ENCODE measurements around the gene CCDC134.
"Not testable (repeated sequence)": the region's sequence is repeated elsewhere in the genome, so short reads cannot be mapped to it uniquely, and the experiment has no call there.

CCDC134 gene

DNA sequence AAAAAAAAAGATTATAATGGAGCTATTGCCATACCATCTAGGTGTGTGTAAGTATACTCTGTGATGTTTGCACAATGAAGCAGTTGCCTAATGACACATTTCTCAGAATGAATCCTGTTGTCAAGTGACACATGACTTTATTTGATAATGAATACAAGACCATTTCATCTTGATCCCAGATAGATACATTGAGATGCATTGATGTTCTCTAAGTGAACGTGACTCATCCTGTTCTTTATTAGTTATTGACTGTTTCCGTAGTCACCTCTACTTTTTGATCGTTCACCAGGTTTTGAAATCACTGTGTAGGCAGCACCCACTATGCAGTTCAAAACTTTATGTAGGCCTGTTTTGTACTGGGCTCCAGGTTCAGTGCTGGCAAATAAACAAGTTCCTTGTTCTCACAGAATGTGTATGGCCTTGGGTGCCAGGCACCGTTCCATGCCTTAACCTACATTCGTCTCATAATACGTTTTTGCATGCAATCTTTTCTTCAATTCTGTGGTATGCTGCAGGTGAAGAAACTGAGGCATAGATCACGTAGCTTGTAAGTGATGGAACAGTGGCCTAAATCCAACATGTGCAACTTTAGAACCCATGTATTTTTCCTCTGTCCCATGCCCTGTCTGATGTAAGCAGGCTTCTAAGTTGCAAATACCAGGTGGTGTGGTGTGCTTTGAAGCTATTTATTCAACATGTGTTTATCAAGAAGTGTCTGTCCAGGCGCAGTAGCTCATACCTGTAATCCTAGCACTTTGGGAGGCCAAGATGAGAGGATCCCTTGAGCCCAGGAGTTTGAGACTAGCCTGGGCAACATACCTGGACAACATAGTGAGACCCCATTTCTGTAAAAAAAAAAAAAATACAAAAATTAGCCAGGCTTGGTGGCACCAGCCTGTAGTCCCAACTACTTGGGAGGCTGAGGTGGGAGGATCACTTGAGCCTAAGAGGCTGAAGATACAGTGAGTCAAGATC, 42.8 kb downstream of the CCDC134 start:
- in situ Hi-C loops (cut with MboI; ENCODE audit: low sequenced_read_pairs): no loop called here

DNA sequence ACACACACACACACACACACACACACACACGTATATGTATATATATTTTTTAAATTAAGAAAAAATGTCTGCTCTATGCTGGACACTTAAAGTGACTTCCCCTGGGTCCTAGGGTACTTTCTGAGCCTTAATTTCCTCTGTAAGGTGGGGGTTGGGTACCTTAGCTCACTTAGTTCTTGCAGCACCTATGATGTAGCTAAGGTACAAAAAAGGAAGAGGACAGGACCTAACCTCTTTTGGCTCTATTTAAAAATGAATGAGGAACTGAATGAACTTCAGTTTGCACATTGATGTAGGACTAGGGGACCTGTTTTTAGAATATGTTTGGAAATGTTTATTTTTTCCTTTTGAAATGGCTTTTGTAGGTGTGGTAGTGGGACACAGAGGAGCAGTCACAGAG, 43.6 kb downstream of the CCDC134 start:
- in situ Hi-C loops (cut with MboI; ENCODE audit: low sequenced_read_pairs): no loop called here

DNA sequence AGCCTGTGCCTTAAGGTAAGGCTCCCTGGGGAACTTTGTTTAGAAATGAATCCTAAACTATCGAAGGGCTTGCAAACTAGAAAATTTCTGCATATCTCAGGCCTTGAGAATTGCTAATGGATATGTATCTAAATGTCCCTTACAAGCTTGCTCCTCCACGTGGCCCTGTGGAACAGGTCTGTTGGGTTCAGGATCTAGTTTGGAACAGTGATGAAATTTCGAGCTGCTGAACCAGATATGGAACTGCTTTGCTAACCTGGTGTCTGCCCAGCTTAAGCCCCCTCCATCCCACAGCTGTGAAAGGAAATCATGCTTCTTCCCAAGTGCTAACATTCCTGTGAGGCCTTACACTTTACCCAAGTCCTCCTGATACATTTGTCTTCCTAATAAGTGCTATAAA, 44.0 kb downstream of the CCDC134 start:
- in situ Hi-C loops (cut with MboI; ENCODE audit: low sequenced_read_pairs): no loop called here

DNA sequence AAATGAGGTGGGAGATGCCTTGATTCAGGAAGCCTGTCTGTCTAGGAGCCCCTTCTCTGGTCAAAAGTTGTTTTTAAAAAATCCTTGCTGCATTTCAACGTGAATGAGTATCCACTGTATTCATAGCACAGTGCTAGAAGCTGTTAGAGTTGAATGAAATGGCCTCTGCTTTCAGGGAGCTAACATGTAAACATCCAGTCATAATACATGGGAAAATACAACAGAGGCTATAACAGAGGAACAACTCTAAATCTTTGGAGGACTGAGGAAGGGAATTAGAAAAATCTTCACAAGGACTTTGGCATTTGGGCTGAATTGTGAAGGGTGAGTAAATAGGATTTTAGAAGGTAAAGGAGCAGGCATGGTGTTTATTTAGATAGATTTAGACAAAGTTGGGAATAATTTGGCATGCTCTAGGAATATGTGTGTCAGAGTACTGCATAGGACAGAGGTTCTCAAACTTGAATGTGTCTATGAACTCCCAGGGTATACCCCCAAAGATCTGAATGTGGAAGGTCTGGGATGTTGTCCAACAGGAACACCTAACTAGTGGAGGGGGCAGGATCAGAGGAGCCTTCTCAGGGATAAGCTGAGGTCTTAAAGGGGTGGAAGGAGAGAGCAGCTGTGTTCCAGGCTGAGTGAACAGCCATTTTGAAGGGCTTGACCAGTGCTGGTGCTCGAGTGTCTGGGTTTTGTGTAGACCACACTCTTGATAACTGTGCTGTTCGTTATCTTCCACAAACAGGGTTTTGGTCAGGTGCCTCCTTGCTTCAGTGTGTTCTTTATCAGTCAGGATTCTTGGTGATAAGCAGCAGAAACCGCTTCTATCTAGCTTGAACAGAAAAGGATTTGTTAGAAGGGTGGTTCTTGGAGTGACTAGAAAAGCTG, 45.1 kb downstream of the CCDC134 start:
- in situ Hi-C loops (cut with MboI; ENCODE audit: low sequenced_read_pairs): no loop called here

DNA sequence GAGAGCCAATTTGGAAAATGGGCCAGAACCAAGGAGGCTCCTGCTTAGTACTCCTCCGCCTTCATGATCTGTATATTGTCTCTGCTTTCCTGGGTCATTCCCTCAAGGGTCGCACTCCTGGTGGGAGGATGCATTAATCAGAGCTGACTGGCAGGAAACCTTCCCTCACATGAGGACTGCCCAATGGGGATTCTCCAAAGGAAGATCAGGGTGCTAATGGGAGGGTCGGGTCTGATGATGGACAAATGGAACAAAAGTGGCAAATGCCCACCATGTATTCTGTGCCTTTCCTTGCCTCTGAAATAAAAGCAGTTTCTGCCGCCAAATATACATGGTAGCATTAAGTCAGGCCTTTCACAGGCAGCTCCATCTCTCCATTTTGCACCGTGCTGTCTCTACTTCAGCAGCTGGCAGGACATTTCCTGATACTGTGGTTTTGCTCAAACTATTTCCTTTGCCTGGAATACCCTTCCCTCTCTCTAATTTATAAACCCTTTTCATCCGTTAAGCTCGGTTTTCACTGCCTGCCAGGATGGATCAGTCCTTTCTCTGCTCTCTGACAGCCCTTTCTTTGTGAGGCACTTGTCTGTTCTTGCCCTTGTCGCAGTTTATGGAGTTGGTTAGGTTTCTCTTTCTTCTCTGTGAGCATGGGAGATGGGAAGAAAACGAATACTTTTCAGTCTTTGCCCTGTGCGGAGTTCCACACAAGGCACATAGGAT, 45.9 kb downstream of the CCDC134 start:
- in situ Hi-C loops (cut with MboI; ENCODE audit: low sequenced_read_pairs): no loop called here

DNA sequence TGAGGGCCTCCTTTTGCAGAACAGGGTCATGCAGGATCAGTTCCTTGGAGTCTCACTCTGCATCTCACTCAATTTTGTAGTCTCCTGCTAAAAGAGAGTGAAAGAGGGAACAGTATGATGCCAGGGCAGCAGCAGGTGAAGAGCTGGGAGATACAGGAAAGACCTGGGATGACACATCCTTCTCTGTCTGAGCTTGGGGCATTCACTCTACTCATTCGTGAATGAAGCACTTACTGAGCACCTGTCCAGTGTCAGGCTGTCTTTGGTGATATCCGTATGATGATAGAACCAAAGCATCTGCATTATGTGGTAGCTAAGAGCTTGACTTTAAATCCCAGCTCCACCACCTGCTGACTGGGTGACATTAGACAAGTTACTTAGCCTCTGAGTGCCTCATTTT, 46.8 kb downstream of the CCDC134 start:
- in situ Hi-C loops (cut with MboI; ENCODE audit: low sequenced_read_pairs): no loop called here

DNA sequence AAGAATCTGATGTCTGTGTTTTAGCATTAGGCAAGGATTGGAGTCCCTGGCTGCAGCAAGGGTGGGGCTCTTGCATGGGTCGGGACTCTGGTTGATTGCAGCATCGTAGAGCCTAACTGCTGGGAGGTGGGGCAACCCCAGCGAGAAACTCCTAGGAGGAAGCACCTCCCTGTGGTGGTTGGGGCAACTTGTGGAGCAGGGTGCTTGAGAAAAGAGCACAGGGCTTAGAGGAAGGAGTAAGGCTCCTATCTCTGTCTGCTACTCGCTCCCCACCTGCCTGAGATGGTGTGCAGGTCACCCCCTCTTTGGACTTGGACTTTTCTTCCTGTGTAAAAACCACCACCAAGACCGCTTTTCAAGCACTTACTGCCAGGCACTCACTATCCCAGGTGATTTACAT, 48.0 kb downstream of the CCDC134 start:
- in situ Hi-C loops (cut with MboI; ENCODE audit: low sequenced_read_pairs): no loop called here

DNA sequence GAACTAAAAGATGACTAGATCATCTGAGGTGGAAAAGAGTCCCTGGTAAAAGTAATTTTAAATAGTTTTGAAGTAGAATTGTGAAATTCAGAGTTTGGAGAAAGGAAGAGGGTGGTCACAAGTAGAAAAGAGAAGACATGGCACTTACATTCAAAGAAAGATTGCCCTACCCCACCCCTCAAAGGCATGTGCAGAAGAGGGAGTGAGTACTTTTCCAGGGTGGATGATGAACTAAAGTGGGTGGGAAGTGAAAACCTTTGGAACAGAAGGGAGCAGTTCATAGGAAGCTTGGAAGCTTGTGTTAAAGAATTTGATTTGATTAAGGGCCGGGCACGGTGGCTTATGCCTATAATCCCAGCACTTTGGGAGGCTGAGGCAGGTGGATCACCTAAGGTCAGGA, 56.0 kb downstream of the CCDC134 start:
- in situ Hi-C loops (cut with MboI; ENCODE audit: low sequenced_read_pairs): no loop called here

DNA sequence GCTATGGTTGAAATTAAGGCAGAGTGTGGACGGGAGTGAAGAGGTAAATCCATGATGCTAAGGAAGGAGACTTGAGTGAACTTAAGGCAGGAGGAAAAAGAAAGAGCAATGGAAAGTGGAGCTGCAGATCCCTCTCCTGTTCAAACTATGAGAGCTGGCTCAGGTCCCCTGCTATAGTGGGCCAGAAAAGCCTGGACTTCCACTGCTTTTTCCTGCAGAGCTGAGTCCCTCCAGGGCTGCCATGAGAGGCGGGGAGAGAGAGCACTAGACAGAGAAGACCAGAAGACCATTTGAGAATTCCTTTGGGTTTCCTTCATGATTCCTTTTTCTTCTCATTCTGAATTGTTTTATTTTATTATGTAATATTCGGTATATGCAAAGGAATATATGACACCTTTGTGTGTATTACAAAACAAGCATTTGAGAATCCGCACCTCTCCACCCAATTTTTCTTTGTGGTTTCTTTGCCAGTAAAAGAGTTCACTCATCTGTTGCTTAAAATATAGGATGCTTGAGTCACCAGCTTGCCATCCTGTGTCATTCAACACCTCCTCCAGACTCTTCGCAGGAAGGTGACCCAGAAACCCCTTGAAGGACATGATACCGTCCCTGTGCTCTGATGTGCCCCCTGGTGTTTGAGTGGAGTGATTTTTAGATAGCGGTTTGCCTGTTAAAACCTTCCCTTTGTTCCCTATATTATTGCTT, 56.8 kb downstream of the CCDC134 start:
- in situ Hi-C loops (cut with MboI; ENCODE audit: low sequenced_read_pairs): no loop called here

DNA sequence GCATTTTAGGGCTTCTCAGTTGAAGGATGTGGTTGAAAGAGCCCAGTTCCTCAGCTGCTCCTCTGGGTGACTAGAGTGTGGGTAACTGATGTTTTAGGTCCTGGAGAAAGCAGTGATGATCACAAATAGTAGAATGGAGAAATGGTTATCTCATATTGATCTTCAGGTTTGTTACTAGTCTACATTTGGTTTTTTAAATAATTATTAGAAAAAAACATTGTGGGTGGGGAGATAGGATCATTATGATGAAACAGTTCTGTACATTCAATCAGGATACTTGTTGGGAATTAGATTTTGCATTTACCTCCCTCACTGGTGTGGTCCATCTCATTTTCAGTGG, 57.4 kb downstream of the CCDC134 start:
- in situ Hi-C loops (cut with MboI; ENCODE audit: low sequenced_read_pairs): no loop called here

DNA sequence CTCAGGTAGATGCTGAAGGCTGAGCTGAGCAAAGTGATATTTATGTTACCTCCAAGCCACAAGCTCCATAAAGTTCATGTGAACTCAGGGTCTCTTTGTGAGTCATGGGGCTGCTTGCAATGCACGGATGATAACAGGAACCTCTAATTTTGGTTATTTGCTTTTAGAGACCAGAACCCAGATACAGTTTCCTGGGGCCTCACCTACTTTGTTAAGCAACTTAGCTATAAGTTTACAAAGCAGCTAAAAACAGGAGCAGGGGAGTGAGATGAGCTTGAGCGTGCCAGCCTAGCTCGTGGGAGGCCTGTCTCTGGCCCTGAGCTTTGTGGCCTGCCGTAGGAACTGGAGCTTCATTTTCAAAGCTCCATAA, 61.7 kb downstream of the CCDC134 start:
- in situ Hi-C loops (cut with MboI; ENCODE audit: low sequenced_read_pairs): no loop called here

DNA sequence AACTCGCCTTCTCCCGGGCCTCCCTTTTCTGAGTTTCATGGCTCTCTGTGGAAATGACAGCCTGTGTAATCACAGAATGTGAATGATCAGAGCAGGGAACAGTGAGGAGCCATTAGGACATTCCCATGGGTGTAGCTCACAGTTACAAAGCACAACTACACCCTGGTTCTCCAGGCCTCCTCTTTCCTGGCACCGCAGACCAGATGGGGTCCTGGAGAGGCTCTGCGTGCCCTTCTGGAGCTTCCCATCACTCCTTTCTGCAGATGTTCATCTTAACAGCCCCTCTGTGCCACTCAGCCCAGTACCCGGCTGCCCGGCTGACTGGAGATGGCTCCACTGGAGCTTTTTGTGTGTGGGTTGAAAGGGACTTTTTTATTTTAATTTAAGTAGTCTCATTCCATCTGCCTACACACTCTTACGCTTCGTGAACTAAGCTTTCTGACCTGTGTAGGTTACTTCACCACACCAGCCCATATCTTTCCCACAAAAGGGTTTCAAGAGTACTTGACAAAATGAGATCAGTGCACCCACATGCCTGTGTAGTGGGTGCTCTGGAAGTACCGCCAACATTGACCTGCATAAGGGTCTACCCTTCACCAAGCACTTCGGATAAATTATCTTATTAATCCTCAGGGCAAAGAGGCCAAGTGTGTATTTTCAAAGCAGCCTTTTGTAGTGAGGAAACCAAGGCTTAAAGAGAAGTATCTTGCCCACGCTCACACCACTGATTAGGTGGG, 62.2 kb downstream of the CCDC134 start:
- in situ Hi-C loops (cut with MboI; ENCODE audit: low sequenced_read_pairs): no loop called here

DNA sequence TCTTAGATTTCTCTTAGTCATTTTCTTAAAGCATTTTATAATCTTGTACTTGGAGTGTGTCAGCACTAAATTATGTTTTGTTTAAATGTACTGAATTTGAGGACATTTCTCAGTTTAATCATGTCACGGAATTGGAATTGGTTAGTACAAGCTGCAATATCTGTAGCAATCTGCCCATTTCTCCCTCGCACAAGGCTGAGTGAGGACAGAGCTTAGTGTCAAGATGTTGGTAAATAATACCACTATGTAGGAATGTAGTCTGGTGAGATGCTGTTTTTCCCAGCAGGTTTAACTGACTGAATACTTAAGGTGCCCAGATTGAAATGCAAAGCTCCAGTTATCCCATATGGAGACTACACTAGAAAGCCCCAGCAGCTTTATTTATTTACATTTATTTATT, 63.0 kb downstream of the CCDC134 start:
- in situ Hi-C loops (cut with MboI; ENCODE audit: low sequenced_read_pairs): no loop called here

DNA sequence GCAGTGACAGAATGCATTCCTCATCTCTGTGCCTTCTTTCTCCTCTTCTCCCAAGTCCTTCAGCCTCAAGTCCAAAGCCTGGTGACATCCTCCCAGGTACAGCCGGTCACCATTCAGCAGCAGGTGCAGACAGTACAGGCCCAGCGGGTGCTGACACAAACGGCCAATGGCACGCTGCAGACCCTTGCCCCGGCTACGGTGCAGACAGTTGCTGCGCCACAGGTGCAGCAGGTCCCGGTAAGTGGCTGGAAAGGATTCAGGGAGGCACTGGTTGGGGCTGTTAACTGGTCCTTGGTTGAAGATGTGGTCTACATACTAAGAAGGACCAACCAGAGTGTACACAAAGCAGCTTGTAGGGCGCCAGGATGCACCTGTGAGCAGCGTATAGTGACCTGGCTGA, 68.1 kb downstream of the CCDC134 start:
- in situ Hi-C loops (cut with MboI; ENCODE audit: low sequenced_read_pairs): no loop called here

DNA sequence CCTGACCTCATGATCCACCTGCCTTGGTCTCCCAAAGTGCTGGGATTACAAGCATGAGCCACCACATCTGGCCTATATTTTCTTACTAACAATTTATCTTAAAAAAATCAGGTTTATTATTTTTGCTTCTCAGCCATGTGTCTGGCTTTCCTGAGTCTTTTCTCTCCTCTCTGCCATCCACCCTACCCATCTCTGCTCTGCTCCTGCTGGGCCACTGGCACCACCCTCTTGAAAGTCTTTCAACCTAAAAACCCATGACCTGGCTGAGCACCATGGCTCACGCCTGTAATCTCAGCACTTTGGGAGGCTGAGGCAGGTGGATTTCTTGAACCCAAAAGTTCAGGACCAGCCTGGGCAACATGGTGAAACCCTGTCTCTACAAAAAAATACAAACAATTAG, 69.6 kb downstream of the CCDC134 start:
- in situ Hi-C loops (cut with MboI; ENCODE audit: low sequenced_read_pairs): not testable (repeated sequence)

DNA sequence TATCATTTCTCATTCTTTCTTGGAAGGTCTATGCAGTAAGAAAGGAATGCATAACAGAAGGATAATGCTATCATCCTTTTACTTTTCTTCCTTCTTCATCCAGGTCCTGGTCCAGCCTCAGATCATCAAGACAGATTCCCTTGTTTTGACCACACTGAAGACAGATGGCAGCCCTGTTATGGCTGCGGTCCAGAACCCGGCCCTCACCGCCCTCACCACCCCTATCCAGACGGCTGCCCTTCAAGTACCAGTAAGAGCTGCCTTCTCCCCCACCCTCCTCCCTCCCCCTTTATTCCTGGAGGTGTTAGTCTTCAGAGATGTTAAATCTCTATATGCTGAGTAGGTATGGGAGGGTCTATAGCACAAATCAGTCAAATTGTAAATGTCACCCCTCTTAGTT, 70.3 kb downstream of the CCDC134 start:
- in situ Hi-C loops (cut with MboI; ENCODE audit: low sequenced_read_pairs): no loop called here

DNA sequence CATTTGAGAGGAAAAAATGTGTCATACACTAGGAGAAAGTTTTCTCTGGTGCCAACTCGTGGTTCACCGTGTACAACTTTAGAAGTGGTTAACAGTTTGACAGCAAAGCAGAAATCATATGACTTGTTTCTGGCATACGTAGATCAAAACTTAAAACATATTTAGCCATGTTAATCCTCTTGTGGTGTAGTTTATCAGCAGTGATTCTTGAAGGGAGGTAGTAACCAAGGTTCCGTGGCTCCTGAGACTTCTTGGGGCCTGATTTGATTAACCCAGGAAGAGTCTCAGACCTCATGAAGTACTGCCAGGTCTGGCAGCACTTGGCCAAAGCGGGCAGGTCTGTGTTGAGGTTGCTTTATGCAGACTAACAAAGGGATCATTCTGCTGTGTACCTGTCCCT, 72.9 kb downstream of the CCDC134 start:
- in situ Hi-C loops (cut with MboI; ENCODE audit: low sequenced_read_pairs): no loop called here

DNA sequence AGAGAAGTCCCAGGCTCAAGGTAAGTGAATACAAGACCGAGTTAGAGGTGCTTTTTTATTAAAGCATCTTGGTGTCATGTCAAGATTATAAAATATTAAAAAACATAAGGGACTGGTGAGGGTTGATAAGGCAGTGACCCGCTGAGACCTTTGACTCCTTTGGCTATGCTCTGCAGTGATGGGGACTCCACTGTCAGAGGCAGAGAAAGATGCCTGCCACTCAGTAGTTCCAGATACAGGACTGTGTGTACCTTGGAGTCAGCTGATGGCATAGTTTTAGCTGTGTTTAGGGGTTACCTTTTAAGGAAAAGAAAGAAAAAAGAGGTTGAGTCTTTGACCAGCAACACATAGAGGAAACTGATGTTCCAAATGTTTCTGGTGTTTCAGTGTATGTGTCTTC, 73.6 kb downstream of the CCDC134 start:
- in situ Hi-C loops (cut with MboI; ENCODE audit: low sequenced_read_pairs): no loop called here

DNA sequence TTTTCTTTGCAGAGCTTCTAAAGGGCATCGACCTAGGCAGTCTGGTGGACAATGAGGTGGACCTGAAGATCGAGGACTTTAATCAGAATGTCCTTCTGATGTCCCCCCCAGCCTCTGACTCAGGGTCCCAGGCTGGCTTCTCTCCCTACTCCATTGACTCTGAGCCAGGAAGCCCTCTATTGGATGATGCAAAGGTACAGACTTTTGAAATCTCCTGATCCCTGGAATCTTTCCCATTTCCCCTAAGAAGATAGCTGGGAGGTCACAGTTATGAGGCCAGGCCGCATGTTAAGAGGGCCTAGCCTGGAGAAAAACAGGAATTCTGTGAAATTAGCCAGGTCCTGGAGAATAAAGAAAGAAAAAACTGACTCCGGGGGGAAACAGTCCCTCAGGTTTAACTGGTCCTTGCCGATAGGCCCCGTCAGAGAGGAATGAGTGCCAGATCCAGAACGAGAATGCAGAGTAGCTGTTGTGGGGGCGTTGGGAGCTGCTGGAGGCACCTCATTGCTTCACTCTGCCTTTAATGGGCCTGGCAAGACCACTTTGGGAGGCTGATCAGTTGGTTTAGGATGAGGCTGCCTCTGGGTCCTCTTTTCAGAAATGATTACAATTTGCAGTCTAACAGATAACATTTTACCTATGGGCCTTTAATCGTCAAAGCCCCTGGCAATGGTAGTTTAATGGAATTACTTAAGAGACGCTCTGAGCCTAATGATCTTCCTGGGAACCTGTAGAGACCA, 75.2 kb downstream of the CCDC134 start:
- in situ Hi-C loops (cut with MboI; ENCODE audit: low sequenced_read_pairs): no loop called here
